ENCODE results near the gene CFAP57. TPM values are rescaled to one million over a fixed set of nuclear protein-coding genes. Genes with fewer than 3 reads are reported as not detected.
A peak's percentile ranks its signal among the peaks of the same experiment; 100 is the strongest.

CFAP57 gene
- total RNA-seq, 4 donors from 2014 or later = 0.10 to 0.81 (median 0.11) TPM; not detected in 1

DNA sequence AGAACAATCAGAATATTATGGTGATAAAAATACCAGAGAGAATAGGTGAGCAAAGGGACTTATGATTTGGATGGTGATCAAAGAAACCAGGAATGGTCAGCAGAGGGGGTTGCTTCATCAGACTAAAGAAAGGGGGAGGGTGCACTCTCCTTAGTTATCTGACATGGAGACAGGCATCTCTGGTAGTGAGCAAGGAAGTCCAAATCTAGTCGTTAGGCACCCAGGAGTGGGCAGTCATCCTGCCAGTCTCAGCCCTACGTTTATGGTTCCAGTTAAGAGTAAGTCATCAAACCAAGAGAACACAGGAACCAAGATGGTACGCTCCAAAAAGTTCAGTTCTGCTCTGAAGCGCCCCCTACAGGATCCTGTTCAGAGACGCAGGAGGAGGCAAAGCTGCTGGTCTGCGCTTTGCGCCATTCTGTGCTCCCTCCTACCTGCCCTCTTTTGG lies 28.7 kb upstream of the CFAP57 start:
- Histone ChIP-seq H3K27ac (no peak overlapping the region), H3K27me3 (peaks cover 14% of the 10 kb centered on the region), H3K4me1 (peaks cover 12% of the 10 kb centered on the region), H3K9me3 (no peaks in the 10 kb centered on the region), H3K4me3 (no peak overlapping the region), H3K36me3 (no peaks in the 10 kb centered on the region)
- TF ChIP-seq, protein P1, sequence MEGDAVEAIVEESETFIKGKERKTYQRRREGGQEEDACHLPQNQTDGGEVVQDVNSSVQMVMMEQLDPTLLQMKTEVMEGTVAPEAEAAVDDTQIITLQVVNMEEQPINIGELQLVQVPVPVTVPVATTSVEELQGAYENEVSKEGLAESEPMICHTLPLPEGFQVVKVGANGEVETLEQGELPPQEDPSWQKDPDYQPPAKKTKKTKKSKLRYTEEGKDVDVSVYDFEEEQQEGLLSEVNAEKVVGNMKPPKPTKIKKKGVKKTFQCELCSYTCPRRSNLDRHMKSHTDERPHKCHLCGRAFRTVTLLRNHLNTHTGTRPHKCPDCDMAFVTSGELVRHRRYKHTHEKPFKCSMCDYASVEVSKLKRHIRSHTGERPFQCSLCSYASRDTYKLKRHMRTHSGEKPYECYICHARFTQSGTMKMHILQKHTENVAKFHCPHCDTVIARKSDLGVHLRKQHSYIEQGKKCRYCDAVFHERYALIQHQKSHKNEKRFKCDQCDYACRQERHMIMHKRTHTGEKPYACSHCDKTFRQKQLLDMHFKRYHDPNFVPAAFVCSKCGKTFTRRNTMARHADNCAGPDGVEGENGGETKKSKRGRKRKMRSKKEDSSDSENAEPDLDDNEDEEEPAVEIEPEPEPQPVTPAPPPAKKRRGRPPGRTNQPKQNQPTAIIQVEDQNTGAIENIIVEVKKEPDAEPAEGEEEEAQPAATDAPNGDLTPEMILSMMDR (IDR thresholded peaks at IDR 0.05) = no peak
- no peak for TF ChIP-seq POLR2AphosphoS5 (IDR thresholded peaks at IDR 0.05)
- no peak for TF ChIP-seq EP300 (IDR thresholded peaks at IDR 0.05)
- TF ChIP-seq POLR2A (IDR thresholded peaks at IDR 0.05) = no peak
- DNase-seq (ENCODE audit: low spot score in 2 of 2) = no peak
- 58% methylated on average over 7 of the region's 7 CpGs for WGBS

DNA sequence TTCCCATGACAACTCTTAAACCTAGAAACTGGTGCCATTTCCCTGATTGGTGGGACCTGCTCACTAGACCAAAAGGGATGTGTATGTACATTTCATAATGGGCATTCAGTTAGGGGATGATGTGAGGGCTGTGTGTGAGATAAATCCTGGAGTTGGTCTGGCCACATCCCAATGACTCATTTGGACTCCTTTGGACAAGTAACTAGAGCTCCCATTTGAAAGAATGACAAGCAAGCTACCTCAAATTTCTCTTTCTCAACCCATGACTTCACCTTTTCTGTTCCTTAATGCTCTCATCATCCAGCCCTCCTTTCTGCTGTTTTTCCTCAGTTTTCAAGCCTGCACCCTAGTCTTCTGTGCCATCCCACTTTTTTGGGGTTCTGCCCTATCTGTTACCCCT lies 27.9 kb upstream of the CFAP57 start:
- DNase-seq (ENCODE audit: low spot score in 2 of 2) = no peak
- TF ChIP-seq EP300 (IDR thresholded peaks at IDR 0.05) (no peak), POLR2AphosphoS5 (IDR thresholded peaks at IDR 0.05) (no peak), POLR2A (IDR thresholded peaks at IDR 0.05) (no peak)
- TF ChIP-seq, protein P1 (IDR thresholded peaks at IDR 0.05) = no peak
- H3K36me3 ChIP-seq = no peaks in the 10 kb centered on the region
- H3K4me3 ChIP-seq = no peak overlapping the region
- peaks cover 12% of the 10 kb centered on the region for H3K4me1 ChIP-seq
- peaks cover 14% of the 10 kb centered on the region for H3K27me3 ChIP-seq
- no peak overlapping the region for H3K27ac ChIP-seq
- no peaks in the 10 kb centered on the region for H3K9me3 ChIP-seq

DNA sequence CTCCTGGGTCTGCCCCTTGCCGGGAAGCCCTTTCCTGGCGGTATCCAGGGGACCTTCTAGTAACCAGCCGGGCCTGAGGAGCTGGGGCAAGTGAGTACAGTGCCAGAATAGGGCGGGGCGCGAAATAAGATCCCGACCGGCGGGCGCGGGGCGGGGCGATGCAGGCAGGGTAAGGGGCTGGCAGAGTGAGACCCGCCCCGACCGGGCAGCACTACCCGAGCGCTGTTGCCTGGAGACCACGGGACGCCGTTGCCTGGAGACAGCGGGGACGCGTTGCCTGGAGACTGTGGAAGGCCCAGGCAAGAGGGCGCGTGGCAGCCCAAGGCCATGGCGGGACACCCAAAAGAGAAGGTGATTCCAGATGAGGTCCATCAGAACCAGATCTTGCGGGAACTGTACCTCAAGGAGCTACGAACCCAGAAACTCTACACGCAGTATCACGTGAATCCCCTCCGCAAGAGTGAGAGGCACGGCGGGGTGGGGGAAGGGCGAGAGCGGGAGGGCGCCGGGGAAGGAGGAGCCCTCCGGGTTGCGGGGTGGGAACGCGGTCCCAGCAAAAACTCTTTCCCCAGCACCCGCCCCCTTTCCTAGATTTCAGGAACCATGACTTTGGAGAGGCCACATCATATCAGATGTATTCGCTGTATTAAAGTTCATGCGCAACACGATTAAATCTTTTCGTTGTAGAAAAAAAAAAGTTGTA lies 24.4 kb upstream of the CFAP57 start:
- peaks cover 20% of the 10 kb centered on the region for H3K27me3 ChIP-seq
- no peaks in the 10 kb centered on the region for H3K36me3 ChIP-seq
- WGBS = 6% methylated on average over 41 of the region's 47 CpGs
- H3K4me1 ChIP-seq = peaks cover 12% of the 10 kb centered on the region
- peak in 1 of 2 donors; percentile 70 for DNase-seq (ENCODE audit: low spot score in 2 of 2)
- no peak overlapping the region for H3K27ac ChIP-seq
- no peaks in the 10 kb centered on the region for H3K9me3 ChIP-seq
- peak overlapping the region; percentile 47 for H3K4me3 ChIP-seq
- TF ChIP-seq, protein P1 (IDR thresholded peaks at IDR 0.05) = no peak
- TF ChIP-seq POLR2AphosphoS5 (IDR thresholded peaks at IDR 0.05) (no peak), POLR2A (IDR thresholded peaks at IDR 0.05) (no peak)

DNA sequence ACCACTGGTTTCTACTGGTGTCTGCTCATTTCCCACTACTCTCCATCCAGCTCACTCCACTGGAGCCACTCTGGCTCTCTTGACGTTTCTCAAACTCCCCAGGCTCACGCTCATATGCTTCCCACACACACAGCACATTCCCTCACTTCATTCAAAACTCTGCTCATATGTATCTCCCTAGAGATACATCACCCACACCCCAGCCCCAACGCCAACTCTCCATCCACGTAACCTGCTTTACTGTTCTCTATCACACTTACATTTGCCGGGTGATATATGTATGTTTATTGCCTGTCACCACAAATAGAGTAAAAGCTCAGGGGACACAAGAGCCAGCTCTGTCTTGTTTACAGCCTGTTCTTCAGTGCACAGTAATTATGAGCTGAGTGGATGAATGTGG lies 22.2 kb upstream of the CFAP57 start:
- TF ChIP-seq POLR2AphosphoS5 (IDR thresholded peaks at IDR 0.05) = no peak
- TF ChIP-seq, protein P1 (IDR thresholded peaks at IDR 0.05) = no peak
- no peak for TF ChIP-seq POLR2A (IDR thresholded peaks at IDR 0.05)
- no peak for DNase-seq (ENCODE audit: low spot score in 2 of 2)
- Histone ChIP-seq H3K9me3 (no peaks in the 10 kb centered on the region), H3K4me3 (no peak overlapping the region), H3K4me1 (peaks cover 12% of the 10 kb centered on the region), H3K27ac (no peak overlapping the region), H3K27me3 (peaks cover 14% of the 10 kb centered on the region), H3K36me3 (no peaks in the 10 kb centered on the region)
- 84% methylated on average over 5 of the region's 5 CpGs for WGBS

DNA sequence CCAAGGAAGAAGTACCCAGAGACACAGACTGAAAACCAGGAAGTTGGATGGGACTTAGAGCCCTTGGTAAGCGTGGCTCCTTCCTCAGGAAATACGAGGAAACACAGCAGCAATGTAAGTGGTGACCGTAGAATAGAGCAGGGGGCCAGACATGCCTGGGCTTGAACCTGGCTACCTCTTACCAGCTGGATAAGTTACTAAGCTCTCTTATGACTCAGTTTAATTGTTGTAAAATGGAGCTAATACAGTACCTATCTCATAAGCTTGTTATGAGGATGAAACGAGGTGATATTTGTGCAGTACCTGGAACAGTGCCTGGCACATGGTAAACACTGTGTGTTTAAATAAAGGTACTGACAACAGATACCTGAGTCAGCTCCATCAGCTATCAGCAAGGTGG lies 19.3 kb upstream of the CFAP57 start:
- no peak overlapping the region for H3K4me3 ChIP-seq
- TF ChIP-seq EP300 (IDR thresholded peaks at IDR 0.05) (no peak), POLR2AphosphoS5 (IDR thresholded peaks at IDR 0.05) (no peak), POLR2A (IDR thresholded peaks at IDR 0.05) (no peak)
- TF ChIP-seq, protein P1 (IDR thresholded peaks at IDR 0.05) = no peak
- H3K27me3 ChIP-seq = peaks cover 7% of the 10 kb centered on the region
- H3K9me3 ChIP-seq = no peaks in the 10 kb centered on the region
- peaks cover 6% of the 10 kb centered on the region for H3K4me1 ChIP-seq
- H3K36me3 ChIP-seq = no peaks in the 10 kb centered on the region
- no peak for DNase-seq (ENCODE audit: low spot score in 2 of 2)
- no peak overlapping the region for H3K27ac ChIP-seq
- WGBS = 35% methylated on average over 4 of the region's 4 CpGs

All from suprapubic skin (tissue), 4 donors.